IMR-90 (cell line): Measurements from ENCODE around the gene EVX1. TPM values are rescaled to one million over a fixed set of nuclear protein-coding genes. Genes with fewer than 3 reads are reported as not detected.

ENCODE experiments used
- ATAC-seq: fragments of 200-7000 bp; cut with Tn5 transposase; 2 replicates; pipeline ENCODE4 v1.9.1; 2020; ENCODE audit warnings: low read depth, mild to moderate bottlenecking, moderate library complexity
- BruUV-seq: library from RNA; stranded (reverse); fragments of 400-500 nt; replicated peaks from 2 replicates; lab custom pipeline; 2021; lab: Mats Ljungman, UMichigan
- CTCF ChIA-PET: fragments of 300-600 bp; formaldehyde crosslinking; extraction: SDS; loops from one replicate; lab custom pipeline; 2021; ENCODE audit warnings: antibody characterized with exemption; lab: Yijun Ruan, JAX
- POLR2A ChIA-PET: fragments of 300-600 bp; sonication (Branson Sonifier 250); formaldehyde crosslinking; loops from one replicate; lab custom pipeline; 2022; ENCODE audit warnings: antibody characterized with exemption; ENCODE audit not compliant: unreplicated experiment; lab: Charles Lee
- DNase-seq: peaks from one replicate; pipeline ENCODE4 v3.0.0; 2013
- H2AFZ ChIP-seq: replicated peaks from 2 replicates; pipeline ENCODE3; 2013; ENCODE audit warnings: low read length, mild to moderate bottlenecking; ENCODE audit not compliant: poor library complexity
- H2AK5ac ChIP-seq: 2 replicates; pipeline ENCODE4 v1.6.1; 2013; ENCODE audit warnings: low read depth, low read length, inconsistent platforms
- H2AK9ac ChIP-seq: replicated peaks from 2 replicates; pipeline ENCODE3; 2013; ENCODE audit warnings: mild to moderate bottlenecking, low read depth, low read length, moderate library complexity; ENCODE audit not compliant: poor library complexity
- H2BK120ac ChIP-seq: 2 replicates; pipeline ENCODE4 v1.6.1; 2013; ENCODE audit warnings: low read depth, low read length, inconsistent platforms
- H2BK15ac ChIP-seq: 3 replicates; pipeline ENCODE4 v1.6.1; 2013; ENCODE audit warnings: low read depth, low read length, inconsistent platforms
- H2BK20ac ChIP-seq: 2 replicates; pipeline ENCODE4 v1.6.1; 2013; ENCODE audit warnings: low read depth, mild to moderate bottlenecking, inconsistent platforms, low read length, moderate library complexity
- H2BK5ac ChIP-seq: 2 replicates; pipeline ENCODE4 v1.6.1; 2013; ENCODE audit warnings: mild to moderate bottlenecking, low read depth, low read length, inconsistent platforms; ENCODE audit not compliant: poor library complexity, severe bottlenecking
- H3K14ac ChIP-seq: replicated peaks from 2 replicates; pipeline ENCODE4 v1.6.1; 2013; ENCODE audit warnings: low read depth, low read length, inconsistent platforms
- H3K18ac ChIP-seq: 2 replicates; pipeline ENCODE4 v1.6.1; 2013; ENCODE audit warnings: low read depth, low read length, control low read depth
- H3K23ac ChIP-seq: 2 replicates; pipeline ENCODE4 v1.6.1; 2013; ENCODE audit warnings: low read depth, low read length, inconsistent platforms
- H3K27ac ChIP-seq: 2 replicates; pipeline ENCODE4 v1.5.1; 2013; ENCODE audit warnings: mild to moderate bottlenecking, control low read depth, low read length; ENCODE audit not compliant: insufficient read depth
- H3K27me3 ChIP-seq: 2 replicates; pipeline ENCODE4 v1.6.1; 2013; ENCODE audit warnings: low read length; ENCODE audit not compliant: control insufficient read depth, insufficient read depth
- H3K36me3 ChIP-seq: 2 replicates; pipeline ENCODE4 v1.6.1; 2013; ENCODE audit warnings: low read length, mixed read lengths; ENCODE audit not compliant: control insufficient read depth, insufficient read depth
- H3K4ac ChIP-seq: 2 replicates; pipeline ENCODE4 v1.6.1; 2013; ENCODE audit warnings: low read depth, low read length, inconsistent platforms
- H3K4me1 ChIP-seq: 2 replicates; pipeline ENCODE4 v1.6.1; 2013; ENCODE audit warnings: low read length, mixed read lengths; ENCODE audit not compliant: control insufficient read depth, insufficient read depth
- H3K4me2 ChIP-seq: 2 replicates; pipeline ENCODE4 v1.6.1; 2013; ENCODE audit warnings: low read depth, mild to moderate bottlenecking, control low read depth, low read length, moderate library complexity
- H3K4me3 ChIP-seq: 2 replicates; pipeline ENCODE4 v1.5.1; 2013; ENCODE audit warnings: low read depth, mild to moderate bottlenecking, control low read depth, low read length, moderate library complexity; ENCODE audit not compliant: insufficient read depth
- H3K56ac ChIP-seq: 2 replicates; pipeline ENCODE4 v1.6.1; 2013; ENCODE audit warnings: low read length, inconsistent platforms; ENCODE audit not compliant: insufficient read depth; ENCODE audit errors: extremely low read depth
- H3K79me1 ChIP-seq, 2 experiments: 2 replicates each; pipeline ENCODE4 v1.6.1; 2013; ENCODE audit warnings: low read length in 2 of 2, inconsistent platforms in 1 of 2, low read depth in 1 of 2
- H3K9ac ChIP-seq: 2 replicates; pipeline ENCODE4 v1.6.1; 2013; ENCODE audit warnings: low read depth, low read length, control low read depth
- H3K9me1 ChIP-seq: 2 replicates; pipeline ENCODE4 v1.6.1; 2013; ENCODE audit warnings: low read length, inconsistent platforms; ENCODE audit not compliant: insufficient read depth
- H3K9me3 ChIP-seq: 2 replicates; pipeline ENCODE4 v1.6.1; 2013; ENCODE audit warnings: low read length; ENCODE audit not compliant: control insufficient read depth, insufficient read depth
- H4K20me1 ChIP-seq: 2 replicates; pipeline ENCODE4 v1.6.1; 2013; ENCODE audit warnings: low read length, inconsistent platforms; ENCODE audit not compliant: insufficient read depth
- H4K5ac ChIP-seq: 2 replicates; pipeline ENCODE4 v1.6.1; 2013; ENCODE audit warnings: mild to moderate bottlenecking, low read depth, low read length, control low read depth
- H4K8ac ChIP-seq, 2 experiments: 2 replicates each; pipeline ENCODE4 v1.6.1; 2013; ENCODE audit warnings: low read depth in 2 of 2, low read length in 2 of 2, control low read depth in 1 of 2, inconsistent platforms in 1 of 2
- H4K91ac ChIP-seq: 2 replicates; pipeline ENCODE4 v1.6.1; 2013; ENCODE audit warnings: low read depth, low read length, inconsistent platforms; ENCODE audit not compliant: insufficient read depth
- BHLHE40 ChIP-seq: fragments of 150-350 bp; IDR thresholded peaks from 2 replicates; pipeline ENCODE4 v1.6.1; 2016; ENCODE audit warnings: mild to moderate bottlenecking, low read depth, low read length
- CEBPB ChIP-seq: IDR thresholded peaks from 2 replicates; pipeline ENCODE4 v1.6.1; 2012; ENCODE audit warnings: low read depth, low read length, improper control_type of control experiment
- CHD1 ChIP-seq: IDR thresholded peaks from 2 replicates; pipeline ENCODE4 v1.6.1; 2012; ENCODE audit warnings: low read depth, low read length, improper control_type of control experiment
- CTCF ChIP-seq: conservative IDR thresholded peaks from 2 replicates; pipeline ENCODE4 v1.5.1; 2012; ENCODE audit warnings: mild to moderate bottlenecking, low read depth, low read length, improper control_type of control experiment
- ELK1 ChIP-seq: fragments of 150-350 bp; IDR thresholded peaks from 2 replicates; pipeline ENCODE4 v1.6.1; 2016; ENCODE audit warnings: low read depth, mild to moderate bottlenecking, low read length, moderate library complexity, borderline replicate concordance
- FOS ChIP-seq: fragments of 150-350 bp; IDR thresholded peaks from 2 replicates; pipeline ENCODE4 v1.6.1; 2016; ENCODE audit warnings: low read depth, low read length
- MAFK ChIP-seq: IDR thresholded peaks from 2 replicates; pipeline ENCODE4 v1.6.1; 2012; ENCODE audit warnings: low read depth, low read length, improper control_type of control experiment
- MXI1 ChIP-seq: IDR thresholded peaks from 2 replicates; pipeline ENCODE4 v1.6.1; 2012; ENCODE audit warnings: low read depth, mild to moderate bottlenecking, low read length, moderate library complexity, borderline replicate concordance
- POLR2A ChIP-seq: IDR thresholded peaks from 2 replicates; pipeline ENCODE4 v1.6.1; 2012; ENCODE audit warnings: mild to moderate bottlenecking, low read depth, low read length
- RAD21 ChIP-seq: IDR thresholded peaks from 2 replicates; pipeline ENCODE4 v1.6.1; 2012; ENCODE audit warnings: low read length, improper control_type of control experiment
- RCOR1 ChIP-seq: IDR thresholded peaks from 2 replicates; pipeline ENCODE4 v1.6.1; 2012; ENCODE audit warnings: mild to moderate bottlenecking, low read length, improper control_type of control experiment; ENCODE audit not compliant: insufficient replicate concordance
- RFX5 ChIP-seq: IDR thresholded peaks from 2 replicates; pipeline ENCODE4 v1.8.0; 2012; ENCODE audit warnings: low read depth, mild to moderate bottlenecking, low read length, moderate library complexity
- SMC3 ChIP-seq: fragments of 150-350 bp; IDR thresholded peaks from 2 replicates; pipeline ENCODE4 v1.6.1; 2016; ENCODE audit warnings: low read depth, mild to moderate bottlenecking, antibody characterized with exemption, low read length, moderate library complexity
- WGBS, 2 experiments: methylation state at CpG; one replicate each; pipeline versions ENCODE4 v1.1.5 to v1.1.7; 2013; ENCODE audit warnings: missing lambda C conversion rate in 2 of 2; ENCODE audit not compliant: insufficient read length in 1 of 2; ENCODE audit errors: extremely low coverage in 2 of 2; 5-methylcytosine and 5-hydroxymethylcytosine counted together
- dilution Hi-C: fragments of 300-500 bp; cut with HindIII; formaldehyde crosslinking; loops from one replicate; pipeline ENCODE4 v1.14.3; 2018; ENCODE audit warnings: low sequenced_read_pairs; ENCODE audit not compliant: unreplicated experiment
- in situ Hi-C: fragments of 300-500 bp; cut with MboI; formaldehyde crosslinking; loops from 3 replicates; pipeline ENCODE4 v1.14.3; 2019; ENCODE audit warnings: low sequenced_read_pairs, inconsistent platforms, mixed read lengths
- intact Hi-C: fragments of 100-400 bp; cut with micrococcal nuclease; formaldehyde crosslinking; loops from 2 replicates; pipeline ENCODE4 v1.10.0; 2022
- polyA plus RNA-seq, 3 experiments: library from polyadenylated mRNA; depleted of rRNA; stranded (reverse); fragments of >200 nt; gene quantifications; 2 replicates each; pipeline ENCODE4 v1.2.3, GENCODE V29; 2012; ENCODE audit warnings: low replicate concordance in 1 of 3
- total RNA-seq: library from RNA; depleted of rRNA; stranded (reverse); fragments of >200 nt; gene quantifications from 2 replicates; pipeline ENCODE4 v1.2.3, GENCODE V29; 2012
- TF ChIP-seq, protein P1 (sequence below): fragments of 150-350 bp; IDR thresholded peaks from 2 replicates; pipeline ENCODE4 v1.6.1; 2017; ENCODE audit warnings: mild to moderate bottlenecking, antibody characterized with exemption, low read length, low read depth

The EVX1 gene
- total and polyA plus RNA-seq, 2 of the 4 experiments (the other 2 are of a cell fraction): not detected

DNA sequence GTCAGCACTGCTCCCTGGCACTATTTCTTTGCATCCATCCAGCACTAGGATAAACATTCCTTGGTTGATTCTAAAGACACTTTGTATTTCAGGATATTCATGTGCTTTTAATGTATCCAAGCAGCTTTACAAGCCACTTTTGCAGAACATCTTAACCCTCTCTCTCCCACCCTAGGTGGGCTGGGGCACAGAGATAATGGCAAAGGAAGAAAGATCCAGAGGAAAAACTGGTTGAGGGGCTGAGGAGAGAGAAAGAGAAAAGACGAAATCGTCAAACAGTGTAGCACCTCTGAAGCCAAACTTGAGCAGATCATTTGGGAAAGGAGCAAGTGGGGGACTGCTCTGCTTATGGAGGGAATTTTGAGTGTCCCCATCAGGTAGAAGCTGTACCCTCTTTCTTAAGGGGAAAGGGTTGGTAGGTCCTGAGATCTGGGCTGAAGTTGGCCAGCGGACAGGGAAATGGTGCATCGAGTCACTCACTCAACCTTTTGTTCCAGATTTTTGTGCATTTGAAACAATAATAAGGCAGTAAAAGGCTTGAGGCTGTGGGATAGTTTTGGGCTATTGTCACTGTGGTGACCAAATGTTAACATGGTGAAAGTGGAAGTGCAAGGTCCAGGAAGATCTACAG is 38.5 kb upstream of the EVX1 start:
- no peak overlapping the region for H3K23ac ChIP-seq
- no peak overlapping the region for H3K27ac ChIP-seq
- no peak overlapping the region for H3K4me3 ChIP-seq
- in situ Hi-C loops (loop anchor here (5.0 to 10.0 kb wide), 2 partner anchors 378 to 571 kb away; no protein-coding TSS in a partner anchor), intact Hi-C loops (no loop called here), dilution Hi-C loops (no loop called here)
- H3K79me1 ChIP-seq: no peaks in the 10 kb centered on the region
- ATAC-seq: no peak
- H3K4me2 ChIP-seq: no peak overlapping the region
- H3K4ac ChIP-seq: no peak overlapping the region
- H3K4me1 ChIP-seq: peaks cover 2% of the 10 kb centered on the region; the same call in 1 of the 2 replicates
- H4K91ac ChIP-seq: no peak overlapping the region
- no peak overlapping the region for H3K18ac ChIP-seq
- H2AK5ac ChIP-seq: no peak overlapping the region
- CTCF ChIA-PET: no interaction called here
- H4K5ac ChIP-seq: no peak overlapping the region
- no peak overlapping the region for H3K14ac ChIP-seq
- no peak overlapping the region for H2BK120ac ChIP-seq
- no peaks in the 10 kb centered on the region for H3K36me3 ChIP-seq
- no peak overlapping the region for H2AFZ ChIP-seq
- TF ChIP-seq MAFK (no peak), FOS (no peak), RFX5 (no peak), RAD21 (no peak), RCOR1 (no peak), BHLHE40 (no peak), MXI1 (no peak), CTCF (no peak), POLR2A (no peak), ELK1 (no peak), SMC3 (no peak), CEBPB (no peak), CHD1 (no peak)
- TF ChIP-seq, protein P1, sequence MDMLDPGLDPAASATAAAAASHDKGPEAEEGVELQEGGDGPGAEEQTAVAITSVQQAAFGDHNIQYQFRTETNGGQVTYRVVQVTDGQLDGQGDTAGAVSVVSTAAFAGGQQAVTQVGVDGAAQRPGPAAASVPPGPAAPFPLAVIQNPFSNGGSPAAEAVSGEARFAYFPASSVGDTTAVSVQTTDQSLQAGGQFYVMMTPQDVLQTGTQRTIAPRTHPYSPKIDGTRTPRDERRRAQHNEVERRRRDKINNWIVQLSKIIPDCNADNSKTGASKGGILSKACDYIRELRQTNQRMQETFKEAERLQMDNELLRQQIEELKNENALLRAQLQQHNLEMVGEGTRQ: no peak
- no TSS peak for BruUV-seq
- H2BK20ac ChIP-seq: no peak overlapping the region
- peaks cover 24% of the 10 kb centered on the region for H4K20me1 ChIP-seq
- 17% methylated on average over 2 of the region's 4 CpGs; no CpG with 5 or more reads in 1 of the 2 experiments for WGBS, 2 experiments
- peaks cover 7% of the 10 kb centered on the region; the same call in 1 of the 2 replicates for H3K9me3 ChIP-seq
- H4K8ac ChIP-seq: no peak overlapping the region
- H3K9ac ChIP-seq: no peak overlapping the region
- H2BK15ac ChIP-seq: no peak overlapping the region
- peaks cover 5% of the 10 kb centered on the region; the same call in 1 of the 2 replicates for H3K9me1 ChIP-seq
- peaks cover 95% of the 10 kb centered on the region for H3K27me3 ChIP-seq
- DNase-seq: no peak
- H3K56ac ChIP-seq: no peak overlapping the region
- no peak overlapping the region for H2AK9ac ChIP-seq
- no peak overlapping the region for H2BK5ac ChIP-seq
- POLR2A ChIA-PET: no interaction called here
